ENCODE measurements around the gene OR4K2. TPM values are rescaled to one million over a fixed set of nuclear protein-coding genes. Genes with fewer than 3 reads are reported as not detected.
"Not testable (repeated sequence)": the region's sequence is repeated elsewhere in the genome, so short reads cannot be mapped to it uniquely, and the experiment has no call there.

The OR4K2 gene
- total RNA-seq, 2 donors from 2014 or later = not detected

DNA sequence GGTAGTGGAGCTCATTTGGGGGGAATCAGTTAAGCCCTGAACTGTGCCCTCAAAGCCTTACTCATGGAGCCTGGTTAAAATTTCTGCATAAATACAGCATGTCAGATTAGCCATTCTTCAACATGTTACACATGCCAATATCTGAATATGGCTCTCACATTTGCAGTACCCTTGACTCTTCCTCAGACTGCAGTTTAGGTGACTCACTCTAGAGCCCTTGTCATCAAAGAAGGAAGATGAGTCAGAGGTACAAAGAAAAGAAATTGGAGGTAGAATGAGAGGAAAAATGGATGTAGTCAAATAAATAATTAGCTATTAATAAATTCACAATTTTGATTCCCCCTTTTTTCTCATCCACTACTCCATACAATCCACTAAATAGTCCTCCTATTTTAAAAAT is 23.6 kb upstream of the OR4K2 start:
- Histone ChIP-seq H3K4me1 (no peaks in the 10 kb centered on the region), H3K36me3 (replicated peaks in 1 of 2; ENCODE audit: insufficient read depth in 1 of 2, low read depth in 2 of 2) (no peaks in the 10 kb centered on the region), H3K9me3 (no peaks in the 10 kb centered on the region), H3K27ac (no peak overlapping the region), H3K4me3 (no peak overlapping the region), H3K27me3 (no peaks in the 10 kb centered on the region)
- no peak for ATAC-seq
- intact Hi-C loops (cut with DNase I) = no loop called here
- TF ChIP-seq POLR2A (IDR thresholded peaks at IDR 0.05) = no peak
- TF ChIP-seq, protein P1, sequence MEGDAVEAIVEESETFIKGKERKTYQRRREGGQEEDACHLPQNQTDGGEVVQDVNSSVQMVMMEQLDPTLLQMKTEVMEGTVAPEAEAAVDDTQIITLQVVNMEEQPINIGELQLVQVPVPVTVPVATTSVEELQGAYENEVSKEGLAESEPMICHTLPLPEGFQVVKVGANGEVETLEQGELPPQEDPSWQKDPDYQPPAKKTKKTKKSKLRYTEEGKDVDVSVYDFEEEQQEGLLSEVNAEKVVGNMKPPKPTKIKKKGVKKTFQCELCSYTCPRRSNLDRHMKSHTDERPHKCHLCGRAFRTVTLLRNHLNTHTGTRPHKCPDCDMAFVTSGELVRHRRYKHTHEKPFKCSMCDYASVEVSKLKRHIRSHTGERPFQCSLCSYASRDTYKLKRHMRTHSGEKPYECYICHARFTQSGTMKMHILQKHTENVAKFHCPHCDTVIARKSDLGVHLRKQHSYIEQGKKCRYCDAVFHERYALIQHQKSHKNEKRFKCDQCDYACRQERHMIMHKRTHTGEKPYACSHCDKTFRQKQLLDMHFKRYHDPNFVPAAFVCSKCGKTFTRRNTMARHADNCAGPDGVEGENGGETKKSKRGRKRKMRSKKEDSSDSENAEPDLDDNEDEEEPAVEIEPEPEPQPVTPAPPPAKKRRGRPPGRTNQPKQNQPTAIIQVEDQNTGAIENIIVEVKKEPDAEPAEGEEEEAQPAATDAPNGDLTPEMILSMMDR (IDR thresholded peaks at IDR 0.05) = no peak
- DNase-seq = no peak

DNA sequence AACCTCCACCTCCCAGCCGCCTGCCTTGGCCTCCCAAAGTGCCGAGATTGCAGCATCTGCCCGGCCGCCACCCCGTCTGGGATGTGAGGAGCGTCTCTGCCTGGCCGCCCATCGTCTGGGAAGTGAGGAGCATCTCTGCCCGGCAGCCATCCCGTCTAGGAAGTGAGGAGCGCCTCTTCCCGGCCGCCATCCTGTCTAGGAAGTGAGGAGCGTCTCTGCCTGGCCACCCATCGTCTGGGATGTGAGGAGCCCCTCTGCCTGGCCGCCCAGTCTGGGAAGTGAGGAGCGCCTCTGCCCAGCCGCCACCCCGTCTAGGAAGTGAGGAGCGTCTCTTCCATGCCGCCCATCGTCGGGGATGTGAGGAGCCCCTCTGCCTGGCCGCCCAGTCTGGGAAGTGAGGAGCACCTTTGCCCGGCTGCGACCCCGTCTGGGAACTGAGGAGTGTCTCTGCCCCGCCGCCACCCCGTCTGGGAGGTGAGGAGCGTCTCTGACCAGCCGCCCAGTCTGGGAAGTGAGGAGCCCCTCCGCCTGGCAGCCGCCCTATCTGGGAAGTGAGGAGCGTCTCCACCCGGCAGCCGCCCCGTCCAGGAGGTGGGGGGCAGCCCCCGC is 8.8 kb upstream of the OR4K2 start:
- ATAC-seq; DNase-seq; intact Hi-C loops (cut with DNase I); H3K9me3 ChIP-seq; H3K36me3 ChIP-seq (replicated peaks in 1 of 2; ENCODE audit: insufficient read depth in 1 of 2, low read depth in 2 of 2); H3K4me1 ChIP-seq; H3K27me3 ChIP-seq; H3K4me3 ChIP-seq; H3K27ac ChIP-seq: not testable (repeated sequence)
- WGBS, 2 donors = 83 to 86% methylated on average over 20 to 39 of the region's 39 CpGs

DNA sequence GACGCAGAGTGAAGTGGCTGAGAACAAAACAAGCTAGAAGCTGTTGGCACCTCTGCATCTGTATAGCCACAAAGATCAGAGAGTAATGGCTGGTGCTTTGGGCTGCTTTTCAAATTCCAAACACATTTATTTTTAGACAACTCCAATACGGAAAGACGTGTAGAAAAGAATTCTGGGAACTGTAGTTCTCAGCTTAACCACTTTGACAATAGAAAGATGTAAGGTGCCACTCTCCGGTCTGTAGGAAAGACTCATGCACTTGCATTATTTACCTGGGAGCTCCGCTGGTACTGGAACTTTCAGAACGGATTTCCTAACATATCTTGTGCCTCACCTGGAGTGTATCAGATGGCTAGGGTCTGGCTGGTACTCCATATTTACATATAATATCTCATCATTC is 1.8 kb upstream of the OR4K2 start:
- DNase-seq (no peak), ATAC-seq (no peak)
- Histone ChIP-seq H3K9me3 (no peaks in the 10 kb centered on the region), H3K27me3 (no peaks in the 10 kb centered on the region), H3K27ac (no peak overlapping the region), H3K36me3 (replicated peaks in 1 of 2; ENCODE audit: insufficient read depth in 1 of 2, low read depth in 2 of 2) (no peaks in the 10 kb centered on the region), H3K4me1 (no peaks in the 10 kb centered on the region), H3K4me3 (no peak overlapping the region)
- no peak for TF ChIP-seq POLR2A (IDR thresholded peaks at IDR 0.05)
- TF ChIP-seq, protein P1 (IDR thresholded peaks at IDR 0.05) = no peak
- 20 to 27% methylated on average over 6 of the region's 6 CpGs for WGBS, 2 donors
- intact Hi-C loops (cut with DNase I) = no loop called here

DNA sequence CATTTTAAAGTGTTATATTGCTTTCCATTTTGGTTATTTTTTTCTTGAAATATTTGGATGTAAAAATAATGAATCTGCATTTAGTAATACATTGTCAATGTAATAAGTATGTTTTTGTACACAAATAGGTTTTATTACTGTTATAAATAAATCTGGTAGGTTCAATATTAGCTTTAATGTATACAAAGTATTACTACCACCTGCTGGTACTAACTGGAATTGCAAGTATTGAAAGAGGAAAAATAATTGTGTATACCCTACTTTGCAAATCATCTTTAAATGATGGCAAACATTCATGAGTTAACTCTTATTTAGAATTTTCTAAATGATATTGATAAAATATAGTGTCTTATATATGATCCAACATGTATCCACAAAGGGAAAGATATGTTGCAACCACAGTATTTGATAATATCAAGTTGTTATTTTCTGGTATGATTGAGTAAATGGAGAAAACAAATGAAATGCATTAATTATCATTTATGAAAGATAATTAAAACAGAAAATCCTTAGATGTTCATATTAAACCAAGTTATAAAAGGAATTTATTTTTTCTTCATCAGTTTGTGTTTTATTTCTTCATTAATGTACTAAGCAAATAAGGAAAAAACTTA is 3.2 kb downstream of the OR4K2 start:
- TF ChIP-seq POLR2A (IDR thresholded peaks at IDR 0.05) = no peak
- TF ChIP-seq, protein P1 (IDR thresholded peaks at IDR 0.05) = peak; percentile 32 to 92 (median 48)
- no peak overlapping the region for H3K27ac ChIP-seq

DNA sequence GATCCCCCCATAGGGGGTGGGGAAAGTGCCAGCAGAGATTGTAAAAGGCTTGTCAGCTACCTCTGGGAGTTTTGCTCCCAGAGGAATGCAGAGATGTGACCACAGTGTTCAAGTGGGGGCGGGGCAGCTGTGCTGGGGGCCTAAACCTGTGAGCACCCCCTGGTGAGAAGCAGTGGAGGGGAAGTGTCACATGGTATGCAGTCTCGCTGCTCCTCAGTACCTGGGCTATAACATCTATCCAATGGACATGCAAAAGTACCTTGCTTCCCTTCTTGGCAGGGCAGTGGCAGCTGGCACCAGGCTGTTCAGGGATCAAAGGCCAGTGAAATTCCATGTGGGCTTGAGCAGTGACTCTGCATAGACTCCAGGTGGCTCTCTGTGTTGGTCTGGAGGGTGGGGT is 20.3 kb downstream of the OR4K2 start:
- TF ChIP-seq, protein P1 (IDR thresholded peaks at IDR 0.05) = no peak
- TF ChIP-seq POLR2A (IDR thresholded peaks at IDR 0.05) = no peak
- no peaks in the 10 kb centered on the region for H3K36me3 ChIP-seq (replicated peaks in 1 of 2; ENCODE audit: insufficient read depth in 1 of 2, low read depth in 2 of 2)
- DNase-seq (no peak), ATAC-seq (no peak)
- H3K27me3 ChIP-seq = no peaks in the 10 kb centered on the region
- WGBS, 2 donors = 25 to 27% methylated on average over 2 of the region's 2 CpGs
- intact Hi-C loops (cut with DNase I) = no loop called here
- no peaks in the 10 kb centered on the region for H3K4me1 ChIP-seq
- no peak overlapping the region for H3K27ac ChIP-seq
- no peak overlapping the region for H3K4me3 ChIP-seq
- H3K9me3 ChIP-seq = peaks cover 0 to 18% (median 0%) of the 10 kb centered on the region in 3 donors

More for the DNA sequence above, 3.2 kb downstream of the OR4K2 start:
- intact Hi-C loops (cut with DNase I) = no loop called here
- H3K27me3 ChIP-seq = no peaks in the 10 kb centered on the region
- no peak for ATAC-seq
- H3K36me3 ChIP-seq (replicated peaks in 1 of 2; ENCODE audit: insufficient read depth in 1 of 2, low read depth in 2 of 2) = no peaks in the 10 kb centered on the region
- no peak for DNase-seq
- H3K9me3 ChIP-seq = no peaks in the 10 kb centered on the region
- no peaks in the 10 kb centered on the region for H3K4me1 ChIP-seq
- H3K4me3 ChIP-seq = no peak overlapping the region

All from body of pancreas (tissue), 4 donors.